Vein endothelial cell (primary cell): ENCODE results near the gene RNF149. TPM values are rescaled to one million over a fixed set of nuclear protein-coding genes. Genes with fewer than 3 reads are reported as not detected.

ENCODE experiments used
- small RNA-seq: library from RNA; depleted of rRNA; stranded (forward); fragments of <200 nt; gene quantifications from one replicate; pipeline ENCODE3, GENCODE V24; 2012
- total RNA-seq: library from RNA; depleted of rRNA; stranded (reverse); fragments of >200 nt; gene quantifications from 2 replicates; pipeline ENCODE4 v1.2.3, GENCODE V29; 2012

RNF149 gene, protein sequence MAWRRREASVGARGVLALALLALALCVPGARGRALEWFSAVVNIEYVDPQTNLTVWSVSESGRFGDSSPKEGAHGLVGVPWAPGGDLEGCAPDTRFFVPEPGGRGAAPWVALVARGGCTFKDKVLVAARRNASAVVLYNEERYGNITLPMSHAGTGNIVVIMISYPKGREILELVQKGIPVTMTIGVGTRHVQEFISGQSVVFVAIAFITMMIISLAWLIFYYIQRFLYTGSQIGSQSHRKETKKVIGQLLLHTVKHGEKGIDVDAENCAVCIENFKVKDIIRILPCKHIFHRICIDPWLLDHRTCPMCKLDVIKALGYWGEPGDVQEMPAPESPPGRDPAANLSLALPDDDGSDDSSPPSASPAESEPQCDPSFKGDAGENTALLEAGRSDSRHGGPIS
- total RNA-seq: 53.6 and 83.2 TPM in 2 replicates

DNA sequence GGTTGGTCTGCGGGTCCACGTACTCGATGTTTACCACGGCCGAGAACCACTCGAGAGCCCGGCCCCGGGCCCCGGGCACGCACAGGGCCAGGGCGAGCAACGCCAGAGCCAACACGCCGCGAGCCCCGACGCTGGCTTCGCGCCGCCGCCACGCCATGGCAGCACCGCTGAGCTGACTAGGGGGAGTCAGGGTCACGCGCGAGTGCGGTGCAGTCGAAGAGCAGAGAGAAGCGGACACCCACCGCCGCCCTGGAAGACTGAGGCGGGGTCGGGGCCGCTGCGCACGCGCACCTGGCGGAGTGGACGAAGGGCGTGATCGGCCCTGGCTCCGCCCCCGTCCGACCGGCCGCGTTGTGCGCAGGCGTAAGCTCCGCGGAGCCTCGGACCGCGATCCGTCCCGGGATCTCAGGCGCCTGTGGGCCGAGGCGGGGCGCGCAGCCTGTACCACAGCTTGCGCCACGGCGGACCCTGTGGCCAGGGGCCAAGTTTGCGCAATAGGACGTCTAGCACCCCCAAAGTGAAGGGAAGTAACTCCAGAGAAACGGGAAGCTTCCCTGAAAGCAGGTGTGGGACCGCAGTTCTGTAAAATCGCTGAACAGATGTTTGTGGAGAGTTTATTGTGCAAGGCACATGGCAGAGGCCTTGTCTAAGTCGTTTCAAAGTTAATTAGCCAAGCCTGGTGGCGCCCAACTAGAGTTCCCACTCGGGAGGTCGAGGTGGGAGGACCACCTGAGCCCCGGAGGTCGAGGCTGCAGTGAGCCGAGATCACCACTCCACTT is at the start of gene RNF149:
TSS of gene RNF149 (minus strand) at position 270 of the 779 bp plus-strand sequence. CDS start at position 157, 113 bp downstream.

DNA sequence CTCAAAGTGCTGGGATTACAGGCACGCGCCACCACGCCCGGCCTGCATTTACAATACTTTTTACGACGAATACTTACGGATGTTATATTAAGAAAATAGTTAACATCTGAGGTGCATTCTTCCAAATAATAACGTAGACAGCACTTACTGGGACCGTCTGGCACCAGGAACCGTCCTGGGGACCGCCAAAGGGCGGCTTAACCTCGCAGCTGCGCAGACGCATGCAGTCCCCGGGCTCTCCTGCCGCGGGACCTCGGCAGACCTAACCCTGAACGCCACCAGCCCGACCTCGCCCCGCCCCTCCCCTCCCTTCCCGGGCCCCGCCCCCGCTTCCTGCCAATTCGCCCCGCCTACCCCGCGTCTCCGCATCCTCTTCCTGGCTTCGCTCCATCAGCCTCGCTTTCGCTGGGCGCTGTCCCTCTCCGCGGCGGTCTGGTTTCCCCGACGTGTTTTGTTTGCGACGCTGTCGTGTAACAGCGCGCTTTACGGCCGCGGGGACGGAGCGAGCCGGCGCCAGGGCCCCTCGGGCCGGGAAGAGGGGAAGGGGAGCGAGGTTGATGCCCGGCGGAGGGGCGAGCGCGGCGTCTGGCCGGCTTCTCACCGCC is 56.0 kb downstream of the RNF149 start, which contains the start of gene CNOT11:
TSS of gene CNOT11 (plus strand) at position 479 of the 605 bp plus-strand sequence. CDS start at position 558, 79 bp downstream.

Small RNA genes lying within 50 kb of the gene (small RNA-seq; reads per million reads assigned to genes)
- gene MIR5696: 0.16 reads per million
- gene SNORD89: 25.8 reads per million, percentile 97 among the genes with 10 or more reads in this experiment

Other genes starting within 250 kb of the RNF149 start
- 67.0 and 90.2 TPM in 2 replicates for gene TBC1D8, start 157.3 kb downstream of the RNF149 start, total RNA-seq
- gene CNOT11, start 55.8 kb downstream of the RNF149 start, total RNA-seq: 59.4 and 65.3 TPM in 2 replicates
- 2.3 and 8.6 TPM in 2 replicates for gene CREG2, start 78.8 kb upstream of the RNF149 start, total RNA-seq
- 0.33 and 0.57 TPM in 2 replicates for gene RFX8, start 166.4 kb upstream of the RNF149 start, total RNA-seq